ENCODE data around the gene GCSH.

Gene GCSH

DNA sequence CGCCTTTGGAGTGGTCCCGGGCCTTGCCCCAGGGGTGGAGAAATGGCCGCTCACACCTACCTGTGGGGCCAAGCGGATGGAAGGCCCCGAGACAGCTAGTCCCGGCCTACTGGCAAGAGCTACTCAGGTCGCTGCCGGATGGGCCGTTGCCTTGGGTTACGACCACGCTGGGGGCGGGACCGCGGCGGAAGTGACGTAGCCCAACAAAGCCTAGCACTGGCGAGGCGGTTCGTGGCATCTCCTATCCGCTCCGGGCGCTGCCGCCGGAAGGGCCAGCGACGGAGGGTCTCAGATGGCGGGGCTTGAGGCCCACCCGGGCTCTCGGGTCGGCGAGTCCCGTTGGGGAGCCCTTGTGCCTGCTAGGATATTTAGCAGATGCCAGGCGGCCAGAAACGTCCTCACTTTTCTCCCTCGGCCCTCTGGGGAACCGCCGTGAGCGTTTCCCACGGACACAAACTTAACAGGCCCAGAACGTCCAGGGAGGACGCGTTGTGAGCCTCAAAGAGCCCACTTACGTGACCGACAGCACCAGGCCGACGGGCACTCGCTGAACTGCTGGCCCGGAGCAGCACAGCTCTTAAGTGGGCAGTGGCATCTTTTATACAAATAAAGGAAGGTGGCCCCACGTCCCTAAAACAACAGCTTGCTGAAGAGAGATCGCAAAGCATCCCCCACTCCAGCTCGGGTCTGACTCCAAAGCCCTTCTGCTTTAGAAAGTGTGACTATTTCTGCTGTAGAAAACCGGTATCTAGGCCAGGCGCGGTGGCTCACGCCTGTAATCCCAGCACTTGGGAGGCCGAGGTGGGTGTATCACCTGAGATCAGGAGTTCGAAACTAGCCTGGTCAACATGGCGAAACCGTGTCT, 18.9 kb downstream of the GCSH start, which contains the start of gene C16orf46:
C16orf46 (minus strand) TSS at position 163 of the 865 bp plus-strand sequence. CDS start 13,283 bp downstream, outside the sequence.
- Mint-ChIP-seq H3K4me1 (no peaks in the 10 kb centered on the region), H3K27me3 (ENCODE audit: low read depth) (no peaks in the 10 kb centered on the region), H3K36me3 (ENCODE audit: low read depth) (peaks cover 3% of the 10 kb centered on the region), H3K9me3 (no peaks in the 10 kb centered on the region), H3K27ac (peak within 1 kb of the TSS in 1 of 3 experiments; percentile 39), H3K4me3 (peak within 1 kb of the TSS in 2 of 3 experiments; percentile 55 to 64)
- TF ChIP-seq, protein P1, sequence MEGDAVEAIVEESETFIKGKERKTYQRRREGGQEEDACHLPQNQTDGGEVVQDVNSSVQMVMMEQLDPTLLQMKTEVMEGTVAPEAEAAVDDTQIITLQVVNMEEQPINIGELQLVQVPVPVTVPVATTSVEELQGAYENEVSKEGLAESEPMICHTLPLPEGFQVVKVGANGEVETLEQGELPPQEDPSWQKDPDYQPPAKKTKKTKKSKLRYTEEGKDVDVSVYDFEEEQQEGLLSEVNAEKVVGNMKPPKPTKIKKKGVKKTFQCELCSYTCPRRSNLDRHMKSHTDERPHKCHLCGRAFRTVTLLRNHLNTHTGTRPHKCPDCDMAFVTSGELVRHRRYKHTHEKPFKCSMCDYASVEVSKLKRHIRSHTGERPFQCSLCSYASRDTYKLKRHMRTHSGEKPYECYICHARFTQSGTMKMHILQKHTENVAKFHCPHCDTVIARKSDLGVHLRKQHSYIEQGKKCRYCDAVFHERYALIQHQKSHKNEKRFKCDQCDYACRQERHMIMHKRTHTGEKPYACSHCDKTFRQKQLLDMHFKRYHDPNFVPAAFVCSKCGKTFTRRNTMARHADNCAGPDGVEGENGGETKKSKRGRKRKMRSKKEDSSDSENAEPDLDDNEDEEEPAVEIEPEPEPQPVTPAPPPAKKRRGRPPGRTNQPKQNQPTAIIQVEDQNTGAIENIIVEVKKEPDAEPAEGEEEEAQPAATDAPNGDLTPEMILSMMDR (IDR thresholded peaks at IDR 0.05; ENCODE audit: unreplicated experiment in 3 of 3), result no peak

- Mint-ChIP-seq H3K27me3 (ENCODE audit: low read depth) (no peaks in the 10 kb centered on the region), H3K27ac (no peak overlapping the region), H3K4me1 (no peaks in the 10 kb centered on the region), H3K36me3 (ENCODE audit: low read depth) (peaks cover under 1% of the 10 kb centered on the region), H3K9me3 (no peaks in the 10 kb centered on the region), H3K4me3 (no peak overlapping the region)
- TF ChIP-seq, protein P1 (IDR thresholded peaks at IDR 0.05; ENCODE audit: unreplicated experiment in 3 of 3), result no peak
Observed at GRCh38 chr16:81076566-81077075, 19.6 kb downstream of the GCSH start.

DNA sequence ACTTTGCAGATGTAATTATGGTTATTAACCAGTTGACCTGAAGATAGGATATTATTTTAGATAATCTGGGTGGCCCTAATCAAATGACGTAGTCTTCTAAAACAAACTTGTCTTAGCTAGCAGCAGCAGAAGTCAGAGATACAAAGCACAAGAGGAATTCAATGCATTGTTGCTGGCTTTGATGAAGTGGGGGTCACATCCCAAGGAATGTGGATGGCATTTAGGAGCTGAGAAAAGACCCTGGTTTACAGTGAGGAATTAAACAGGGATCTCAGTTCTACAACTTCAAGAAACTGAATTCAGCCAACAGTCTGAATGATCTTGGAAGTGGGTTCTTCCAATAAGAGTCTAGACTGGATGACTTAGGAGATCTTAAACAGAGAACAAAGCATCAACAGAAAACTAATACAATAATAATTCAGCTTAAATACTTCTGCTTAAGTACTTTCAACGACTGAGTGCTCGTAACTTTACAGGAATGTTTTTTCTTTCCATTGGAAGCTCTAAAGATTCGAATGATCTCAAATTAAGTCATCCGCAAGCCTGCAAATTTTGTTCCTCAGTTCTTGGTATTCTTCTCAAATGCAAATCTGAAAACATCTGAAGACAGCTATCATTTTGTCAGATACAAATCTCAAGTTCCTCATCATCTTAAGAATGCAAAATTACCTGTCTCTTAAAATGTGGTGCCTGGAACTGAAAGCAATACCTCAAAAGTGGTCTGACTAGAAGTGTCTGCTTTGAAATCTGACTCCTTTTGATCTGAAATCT, 22.4 kb downstream of the GCSH start:
- H3K4me1 Mint-ChIP-seq, result no peaks in the 10 kb centered on the region
- no peaks in the 10 kb centered on the region for H3K27me3 Mint-ChIP-seq (ENCODE audit: low read depth)
- no peaks in the 10 kb centered on the region for H3K36me3 Mint-ChIP-seq (ENCODE audit: low read depth)

GRCh38 chr16:81071805-81072204, 24.4 kb downstream of the GCSH start:
- no peaks in the 10 kb centered on the region for H3K36me3 Mint-ChIP-seq (ENCODE audit: low read depth)
- no peaks in the 10 kb centered on the region for H3K4me1 Mint-ChIP-seq
- no peak overlapping the region for H3K4me3 Mint-ChIP-seq
- H3K27me3 Mint-ChIP-seq (ENCODE audit: low read depth), result no peaks in the 10 kb centered on the region
- no peak overlapping the region for H3K27ac Mint-ChIP-seq
- no peaks in the 10 kb centered on the region for H3K9me3 Mint-ChIP-seq
- TF ChIP-seq, protein P1 (IDR thresholded peaks at IDR 0.05; ENCODE audit: unreplicated experiment in 3 of 3), result no peak

More for the DNA sequence above, 22.4 kb downstream of the GCSH start:
- TF ChIP-seq, protein P1 (IDR thresholded peaks at IDR 0.05; ENCODE audit: unreplicated experiment in 3 of 3), result no peak
- H3K9me3 Mint-ChIP-seq, result no peaks in the 10 kb centered on the region
- no peak overlapping the region for H3K4me3 Mint-ChIP-seq
- no peak overlapping the region for H3K27ac Mint-ChIP-seq

DNA sequence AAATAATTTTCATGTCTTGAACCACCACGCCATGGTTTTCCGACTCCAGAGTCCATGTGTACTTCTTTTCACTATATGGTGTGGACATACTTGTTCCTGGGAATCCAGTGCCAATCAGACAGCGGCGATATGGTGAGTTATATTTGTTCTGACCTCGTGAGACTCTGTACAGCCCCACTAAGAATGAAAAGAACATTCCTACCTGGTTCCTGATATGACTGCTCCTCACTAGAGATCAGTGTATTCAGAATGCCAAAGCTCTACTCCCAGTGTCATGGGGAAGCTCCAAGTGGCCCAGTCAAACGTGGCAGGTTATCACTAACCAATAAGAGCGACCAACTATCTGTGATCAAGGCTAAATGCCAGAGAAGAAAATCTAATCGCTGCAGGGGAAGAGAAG, 25.2 kb downstream of the GCSH start:
- no peaks in the 10 kb centered on the region for H3K9me3 Mint-ChIP-seq
- H3K27me3 Mint-ChIP-seq (ENCODE audit: low read depth), result no peaks in the 10 kb centered on the region
- H3K36me3 Mint-ChIP-seq (ENCODE audit: low read depth), result no peaks in the 10 kb centered on the region
- TF ChIP-seq, protein P1 (IDR thresholded peaks at IDR 0.05; ENCODE audit: unreplicated experiment in 3 of 3), result no peak
- no peak overlapping the region for H3K27ac Mint-ChIP-seq
- no peak overlapping the region for H3K4me3 Mint-ChIP-seq
- H3K4me1 Mint-ChIP-seq, result no peaks in the 10 kb centered on the region
